Activated T-cell treated with anti-CD3 and anti-CD28 coated beads for 24 hours (primary cell): ENCODE data around the gene DDHD1.
"Not testable (repeated sequence)": the region's sequence is repeated elsewhere in the genome, so short reads cannot be mapped to it uniquely, and the experiment has no call there.

ENCODE experiments used
- DNase-seq: peaks from one replicate; pipeline ENCODE4 v3.0.0-alpha.2; 2020; ENCODE audit warnings: low read depth

Gene DDHD1

GRCh38 chr14:53151523-53152183, 1.5 kb downstream of the DDHD1 start:
- peak; percentile 26 for DNase-seq

DNA sequence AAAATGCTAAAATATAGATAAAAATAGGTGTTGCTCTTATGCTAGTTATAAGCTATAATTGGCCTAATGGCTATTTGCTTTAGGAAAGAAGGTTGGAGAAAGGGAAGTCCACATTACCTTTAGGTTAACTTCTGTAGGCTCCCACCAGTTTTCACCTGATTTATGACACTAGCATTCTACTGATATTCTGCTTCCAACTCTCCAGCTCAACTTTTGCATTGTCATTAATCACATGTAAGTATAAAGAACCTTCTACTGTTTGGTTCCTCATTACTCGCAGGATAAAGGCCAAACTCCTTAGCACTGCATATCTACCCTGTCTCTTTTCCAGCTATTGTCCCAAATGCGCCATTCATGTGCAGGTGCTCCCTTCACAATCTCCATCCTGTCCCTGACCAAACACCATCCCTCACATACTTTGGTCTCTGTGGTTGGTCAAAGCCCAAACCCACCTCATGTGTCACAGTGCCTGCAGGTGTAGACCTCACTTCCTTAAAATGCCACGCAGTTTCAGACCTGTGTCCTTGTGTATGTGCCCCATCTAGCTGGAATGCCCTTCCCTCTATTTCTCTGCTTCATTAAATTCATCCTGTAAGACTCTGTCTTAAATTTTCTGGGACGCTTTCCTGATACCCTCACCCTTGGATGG, 3.3 kb downstream of the DDHD1 start:
- DNase-seq, result no peak

DNA sequence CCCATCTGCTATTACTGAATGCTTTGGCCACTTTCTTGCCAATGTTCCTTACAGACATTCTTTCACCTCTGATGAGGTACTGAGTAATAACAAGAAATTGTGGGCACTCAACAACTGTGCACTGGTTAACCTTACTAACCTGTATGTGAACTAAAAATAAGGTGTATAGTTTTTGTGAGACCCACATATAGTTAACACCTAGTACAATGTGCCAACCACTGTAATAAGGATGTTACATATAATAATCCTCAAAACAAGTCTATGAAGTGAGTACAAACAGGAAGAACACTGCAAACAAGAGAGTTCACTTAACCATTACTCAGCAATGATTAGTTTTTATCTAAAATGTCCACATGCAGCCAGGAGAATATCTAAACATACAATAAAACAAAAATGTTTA, 4.5 kb downstream of the DDHD1 start:
- no peak for DNase-seq

- no peak for DNase-seq
Observed at GRCh38 chr14:53147893-53148292, 5.2 kb downstream of the DDHD1 start.

- no peak for DNase-seq
Observed at GRCh38 chr14:53147208-53147607, 5.9 kb downstream of the DDHD1 start.

GRCh38 chr14:53146739-53147138, 6.4 kb downstream of the DDHD1 start:
- DNase-seq, result no peak

- DNase-seq, result no peak
Observed at GRCh38 chr14:53144244-53144643, 8.9 kb downstream of the DDHD1 start.

- DNase-seq, result no peak
Observed at GRCh38 chr14:53140585-53140984, 12.5 kb downstream of the DDHD1 start.

DNA sequence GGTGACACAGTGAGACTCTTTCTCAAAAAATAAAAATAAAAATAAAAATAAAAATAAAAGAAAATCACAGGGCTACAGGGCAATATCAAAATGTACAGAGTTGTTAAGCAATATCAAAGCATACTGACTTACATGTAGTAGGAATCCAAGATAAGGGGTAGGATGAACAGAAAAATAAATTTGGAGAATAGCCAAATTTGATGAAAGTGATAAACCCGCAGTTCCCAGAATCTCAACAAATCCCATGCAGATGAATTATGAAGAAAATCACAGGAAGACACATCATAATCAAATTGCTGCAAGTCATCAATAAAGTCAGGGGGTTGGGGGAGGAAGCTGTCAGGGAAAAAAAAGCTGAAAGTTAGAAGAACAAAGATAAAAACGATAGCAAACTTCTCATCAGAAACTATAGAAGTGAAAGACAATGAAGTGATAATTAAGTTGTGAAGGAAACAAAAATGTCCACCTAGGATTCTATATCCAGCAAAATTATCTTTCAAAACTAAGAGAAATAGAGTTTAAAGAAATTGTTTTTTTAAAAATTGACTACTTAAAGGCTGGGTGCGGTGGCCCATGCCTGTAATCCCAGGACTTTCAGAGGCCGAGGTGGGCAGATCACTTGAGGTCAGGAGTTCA, 15.4 kb downstream of the DDHD1 start:
- no peak for DNase-seq

DNA sequence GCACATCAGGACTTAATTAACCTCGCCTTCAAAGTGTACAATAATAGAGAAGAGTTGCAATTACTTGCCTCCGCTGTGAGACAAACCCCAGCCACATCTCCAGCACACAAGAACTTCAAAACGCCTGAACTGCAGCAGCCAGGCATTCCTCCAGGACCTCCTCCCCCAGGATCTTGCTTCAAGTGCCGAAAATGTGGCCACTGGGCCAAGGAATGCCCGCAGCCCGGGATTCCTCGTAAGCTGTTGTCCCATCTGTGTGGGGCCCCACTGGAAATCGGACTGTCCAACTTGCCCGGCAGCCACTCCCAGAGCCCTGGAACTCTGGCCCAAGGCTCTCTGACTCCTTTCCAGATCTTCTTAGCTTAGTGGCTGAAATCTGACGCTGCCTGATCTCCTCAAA, 22.6 kb downstream of the DDHD1 start:
- not testable (repeated sequence) for DNase-seq

DNA sequence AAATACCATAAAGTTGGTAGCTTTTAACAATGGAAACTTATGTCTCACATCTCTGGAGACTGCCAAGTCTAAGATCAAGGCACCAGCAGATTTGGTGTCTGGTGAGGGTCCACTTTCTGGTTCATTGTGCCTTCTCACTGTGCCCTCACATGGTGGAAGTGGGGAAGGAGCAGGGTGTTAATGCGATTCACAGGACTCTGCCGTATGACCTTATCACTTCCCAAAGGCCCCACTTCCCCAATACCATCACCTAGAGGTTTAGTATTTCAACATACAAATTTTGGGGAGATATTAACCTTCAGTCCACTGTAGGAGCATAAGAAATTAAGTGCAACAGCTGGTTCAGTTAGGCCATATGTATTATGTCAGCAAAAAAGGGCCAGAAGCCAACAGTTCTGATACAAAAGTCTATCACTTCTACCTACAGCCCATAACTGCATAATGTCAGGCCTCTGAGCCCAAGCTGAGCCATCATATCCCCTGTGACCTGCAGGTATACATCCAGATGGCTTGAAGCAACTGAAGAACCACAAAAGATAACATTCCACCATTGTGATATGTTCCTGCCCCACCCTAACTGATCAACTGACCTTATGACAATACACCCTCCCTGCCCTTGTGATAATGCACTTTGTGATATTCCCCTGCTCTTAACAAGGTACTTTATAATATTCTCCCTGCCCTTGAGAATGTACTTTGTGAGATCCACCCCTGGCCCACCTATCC, 24.7 kb downstream of the DDHD1 start:
- DNase-seq, result no peak

DNA sequence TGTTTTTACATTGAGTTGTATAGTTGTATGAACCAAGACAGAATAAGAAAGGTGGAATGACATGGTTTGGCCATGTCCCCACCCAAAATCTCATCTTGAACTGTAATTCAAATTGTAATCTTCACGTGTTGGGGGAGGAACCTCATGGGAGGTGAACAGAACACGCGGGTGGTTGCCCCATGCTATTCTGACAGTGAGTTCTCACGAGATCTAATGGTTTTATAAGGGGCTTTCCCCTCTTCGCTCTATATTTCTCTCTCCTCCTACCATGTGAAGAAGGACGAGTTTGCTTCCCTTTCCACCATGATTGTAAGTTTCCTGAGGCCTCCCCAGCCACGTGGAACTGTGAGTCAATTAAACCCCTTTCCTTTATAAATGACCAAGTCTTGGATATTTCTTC, 25.3 kb downstream of the DDHD1 start:
- DNase-seq, result no peak

GRCh38 chr14:53127151-53127550, 26.0 kb downstream of the DDHD1 start:
- no peak for DNase-seq

DNA sequence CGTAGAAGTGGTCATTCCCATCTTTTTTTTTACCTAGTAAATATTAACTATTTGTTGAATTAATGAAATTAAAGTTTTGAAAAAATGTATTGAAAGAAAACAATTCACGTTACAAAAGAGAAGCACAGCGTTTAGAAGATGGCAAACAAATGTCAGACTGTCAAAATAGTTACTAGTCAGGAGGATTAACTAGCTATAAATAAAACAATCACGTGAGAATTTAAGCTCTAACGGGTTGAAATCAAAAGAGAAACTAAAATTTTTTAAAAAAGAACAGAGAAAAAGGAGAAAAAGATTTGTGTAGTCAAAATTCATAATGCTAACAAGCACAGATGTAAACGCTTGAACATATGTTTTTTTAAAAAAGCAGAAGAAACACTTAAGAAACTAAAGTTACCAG, 26.4 kb downstream of the DDHD1 start:
- DNase-seq, result no peak

GRCh38 chr14:53124786-53125185, 28.3 kb downstream of the DDHD1 start:
- DNase-seq, result no peak

GRCh38 chr14:53121419-53121818, 31.7 kb downstream of the DDHD1 start:
- not testable (repeated sequence) for DNase-seq

- DNase-seq, result not testable (repeated sequence)
Observed at GRCh38 chr14:53117479-53117878, 35.6 kb downstream of the DDHD1 start.

- no peak for DNase-seq
Observed at GRCh38 chr14:53113989-53114388, 39.1 kb downstream of the DDHD1 start.

DNA sequence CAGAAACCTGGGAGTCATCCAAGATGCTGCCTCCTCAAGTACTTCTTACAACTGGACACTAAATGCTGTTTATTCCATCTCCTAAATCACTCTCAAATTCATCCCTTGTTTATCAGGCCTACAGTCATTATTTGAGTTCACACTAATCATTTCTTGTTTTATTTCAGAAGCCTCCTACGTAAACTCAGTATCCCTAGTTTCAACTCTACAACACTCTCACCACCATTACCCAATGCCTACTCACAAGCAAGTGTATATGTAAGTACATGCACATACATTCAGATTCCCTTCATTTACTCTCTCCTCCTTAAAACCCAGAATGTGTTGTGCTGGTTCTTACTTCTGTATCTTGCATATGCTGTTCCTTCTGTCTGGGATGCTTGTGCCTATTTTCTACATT, 43.0 kb downstream of the DDHD1 start:
- DNase-seq, result no peak

DNA sequence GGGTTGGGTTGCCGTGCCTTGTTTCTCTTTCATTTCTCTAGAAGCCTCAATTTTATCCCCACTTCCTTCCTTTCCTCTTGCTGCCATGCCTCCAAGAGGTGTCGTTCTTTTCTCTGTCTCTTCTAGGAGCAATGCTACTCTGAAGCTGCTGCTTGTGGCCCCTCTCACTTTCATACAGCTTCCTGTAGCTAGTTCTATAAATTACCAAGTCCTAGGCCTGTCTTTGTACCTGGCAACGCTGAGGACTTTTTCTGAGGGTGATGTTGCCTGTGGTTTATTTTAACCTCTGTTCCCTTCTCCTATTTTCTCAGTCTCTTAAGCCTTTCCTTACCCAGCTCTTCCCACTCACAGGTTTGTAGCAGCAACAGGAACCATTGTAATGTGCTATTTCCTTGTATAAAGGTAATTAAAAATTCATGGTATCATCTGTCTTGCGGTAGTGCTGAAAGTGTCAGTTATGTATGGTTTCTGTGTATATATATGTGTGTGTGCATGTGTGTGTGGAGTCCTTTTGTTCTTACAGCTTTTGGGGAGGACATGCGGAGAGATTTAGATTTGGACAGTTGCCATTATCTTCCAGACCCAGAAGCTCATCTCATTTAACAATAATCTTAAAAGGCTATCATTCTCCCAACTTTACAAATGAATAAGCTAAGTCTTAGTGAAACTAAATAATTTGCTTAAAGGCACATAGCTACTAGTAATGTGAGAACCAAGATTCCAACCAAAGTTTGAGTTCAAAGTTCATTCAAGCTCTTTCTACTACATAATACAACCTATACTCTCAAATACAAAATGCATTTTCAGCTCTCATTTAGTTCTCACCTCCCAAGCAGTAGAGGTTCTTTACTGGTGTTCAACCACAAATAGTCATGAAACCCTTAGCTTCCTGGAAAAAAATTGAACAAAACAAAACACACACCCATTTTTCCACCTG, 43.8 kb downstream of the DDHD1 start:
- DNase-seq, result peak; percentile 45

DNA sequence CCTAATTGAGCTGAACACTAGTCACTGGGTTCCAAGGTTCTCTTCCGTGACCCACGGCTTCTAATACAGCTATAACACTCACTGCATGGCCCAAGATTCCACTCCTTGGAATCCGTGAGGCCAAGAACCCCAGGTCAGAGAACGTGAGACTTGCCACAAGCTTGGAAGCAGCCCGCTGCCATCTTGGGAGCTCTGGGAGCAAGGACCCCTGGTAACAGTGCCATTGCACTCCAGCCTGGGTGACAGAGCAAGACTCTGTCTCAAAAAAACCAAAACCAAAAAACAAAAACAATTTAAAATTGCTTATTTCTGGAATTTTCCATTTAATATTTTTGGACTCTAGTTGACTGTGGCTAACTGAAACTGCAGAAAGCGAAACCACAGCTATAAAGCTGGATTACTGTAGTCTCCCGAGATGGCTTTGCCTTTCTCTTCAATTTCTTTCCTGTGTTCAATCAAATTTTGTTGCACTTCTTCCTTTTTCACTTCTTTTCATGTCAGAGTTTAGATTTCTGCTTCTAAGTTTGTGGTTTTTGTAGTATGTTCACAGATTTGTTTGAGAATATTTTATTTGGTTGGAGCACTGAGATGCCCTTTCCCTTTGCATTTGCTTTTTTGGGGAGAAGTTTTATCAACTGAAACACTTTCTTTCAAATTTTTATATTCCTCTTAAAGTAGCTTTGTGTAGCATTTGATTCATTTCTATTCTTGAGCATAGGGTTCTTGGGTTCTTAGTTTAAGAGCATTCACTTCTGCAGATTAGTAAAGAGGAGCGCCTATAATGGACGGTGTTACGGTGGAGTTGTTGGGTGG, 44.6 kb downstream of the DDHD1 start:
- DNase-seq, result no peak
